Caco-2 (cell line): ENCODE results near the gene IPO11. TPM values are rescaled to one million over a fixed set of nuclear protein-coding genes. Genes with fewer than 3 reads are reported as not detected.

Experiments
- BruUV-seq: library from RNA; stranded (reverse); fragments of 400-500 nt; replicated peaks from 2 replicates; lab custom pipeline; 2021; lab: Mats Ljungman, UMichigan
- CTCF ChIA-PET: fragments of 300-600 bp; sonication (Branson Sonifier 250); formaldehyde crosslinking; loops from one replicate; lab custom pipeline; 2022; ENCODE audit warnings: antibody characterized with exemption; lab: Charles Lee
- POLR2A ChIA-PET: fragments of 300-600 bp; sonication (Branson Sonifier 250); formaldehyde crosslinking; loops from one replicate; lab custom pipeline; 2022; ENCODE audit warnings: antibody characterized with exemption; lab: Charles Lee
- DNase-seq, 2 experiments: peaks; one replicate each; pipeline versions ENCODE4 v3.0.0 to v3.0.0-alpha.2; 2020 to 2022
- H3K27me3 ChIP-seq: replicated peaks from 2 replicates; pipeline ENCODE4 v1.6.0; 2011; ENCODE audit warnings: low read length; ENCODE audit not compliant: control insufficient read depth, insufficient read depth
- H3K36me3 ChIP-seq: 2 replicates; pipeline ENCODE4 v1.5.1; 2011; ENCODE audit warnings: low read length; ENCODE audit not compliant: control insufficient read depth, insufficient read depth
- H3K4me1 ChIP-seq: fragments of 250-450 bp; sonication (Bioruptor Pico); 2 replicates; pipeline ENCODE4 v1.5.1; 2020; ENCODE audit warnings: mild to moderate bottlenecking
- H3K4me3 ChIP-seq: 2 replicates; pipeline ENCODE4 v1.5.1; 2011; ENCODE audit warnings: low read depth, mild to moderate bottlenecking, control low read depth, low read length
- H3K9me3 ChIP-seq: fragments of 250-450 bp; sonication (Bioruptor Pico); 2 replicates; pipeline ENCODE4 v1.5.1; 2020; ENCODE audit warnings: mild to moderate bottlenecking, moderate library complexity
- H3K27ac Mint-ChIP-seq: one replicate; pipeline ENCODE4 v1.8.0; 2022; ENCODE audit warnings: mixed read lengths; ENCODE audit not compliant: unreplicated experiment
- H3K27me3 Mint-ChIP-seq: one replicate; pipeline ENCODE4 v1.8.0; 2022; ENCODE audit warnings: mixed read lengths; ENCODE audit not compliant: insufficient read depth, unreplicated experiment
- H3K36me3 Mint-ChIP-seq: one replicate; pipeline ENCODE4 v1.8.0; 2022; ENCODE audit warnings: mild to moderate bottlenecking, mixed read lengths; ENCODE audit not compliant: insufficient read depth, unreplicated experiment
- H3K4me1 Mint-ChIP-seq: one replicate; pipeline ENCODE4 v1.8.0; 2022; ENCODE audit warnings: low read depth, mixed read lengths; ENCODE audit not compliant: unreplicated experiment
- H3K4me3 Mint-ChIP-seq: one replicate; pipeline ENCODE4 v1.8.0; 2022; ENCODE audit warnings: mild to moderate bottlenecking, moderate library complexity, mixed read lengths; ENCODE audit not compliant: unreplicated experiment
- H3K9me3 Mint-ChIP-seq: one replicate; pipeline ENCODE4 v1.8.0; 2022; ENCODE audit warnings: mixed read lengths; ENCODE audit not compliant: unreplicated experiment
- intact Hi-C: fragments of 100-400 bp; cut with micrococcal nuclease; formaldehyde crosslinking; loops from one replicate; pipeline ENCODE4 v1.10.0; 2022; ENCODE audit not compliant: unreplicated experiment
- total RNA-seq: library from RNA; stranded (reverse); gene quantifications from 2 replicates; pipeline ENCODE4 v1.2.3, GENCODE V29; 2022
- TF ChIP-seq, protein P1 (sequence below), 2 experiments: fragments of 200-600 bp in 1 of 2; IDR thresholded peaks; 1 replicate in 1 of 2; 2 replicates in 1 of 2; pipeline versions ENCODE4 v1.5.1 to v1.8.0; 2011 to 2022; ENCODE audit warnings: antibody characterized with exemption in 1 of 2, control low read depth in 1 of 2, inconsistent platforms in 1 of 2, low read depth in 1 of 2, low read length in 1 of 2, mild to moderate bottlenecking in 1 of 2, moderate library complexity in 1 of 2; ENCODE audit not compliant: insufficient read depth in 1 of 2, severe bottlenecking in 1 of 2, unreplicated experiment in 1 of 2

The IPO11 gene
- total RNA-seq, 1 experiment from 2014 or later: 54.1 TPM

DNA sequence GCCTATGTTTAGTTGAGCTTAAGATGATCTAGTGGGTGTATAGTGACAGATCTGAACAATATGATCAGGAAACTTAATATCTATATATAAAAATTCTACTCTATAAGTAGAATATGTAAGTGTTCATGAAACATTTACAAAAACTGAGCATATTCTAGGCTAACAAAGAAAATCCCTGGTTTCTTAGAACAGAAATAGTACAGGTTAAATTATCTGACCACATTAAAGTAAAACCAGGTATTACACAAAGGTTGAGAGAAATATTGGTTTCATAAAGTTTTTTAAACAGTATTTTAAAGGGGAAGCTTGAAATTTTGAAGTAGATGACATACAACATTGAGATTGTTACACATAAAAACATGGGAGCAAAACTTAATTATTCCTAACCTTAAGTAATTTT is 205.4 kb downstream of the IPO11 start:
- Histone ChIP-seq H3K9me3 (0 out of 2 replicates have a peak, but pooled peaks cover 2% of the 10 kb centered on the region), H3K4me3 (no peak overlapping the region), H3K36me3 (no peaks in the 10 kb centered on the region), H3K4me1 (no peaks in the 10 kb centered on the region), H3K27me3 (no peaks in the 10 kb centered on the region)
- no TSS peak for BruUV-seq
- Mint-ChIP-seq H3K27ac (no peak overlapping the region), H3K27me3 (no peaks in the 10 kb centered on the region), H3K4me1 (peaks cover 7% of the 10 kb centered on the region), H3K9me3 (no peaks in the 10 kb centered on the region), H3K4me3 (no peak overlapping the region), H3K36me3 (peaks cover 10% of the 10 kb centered on the region)
- POLR2A ChIA-PET: no interaction called here
- intact Hi-C loops: no loop called here
- CTCF ChIA-PET: no interaction called here
- TF ChIP-seq, protein P1, sequence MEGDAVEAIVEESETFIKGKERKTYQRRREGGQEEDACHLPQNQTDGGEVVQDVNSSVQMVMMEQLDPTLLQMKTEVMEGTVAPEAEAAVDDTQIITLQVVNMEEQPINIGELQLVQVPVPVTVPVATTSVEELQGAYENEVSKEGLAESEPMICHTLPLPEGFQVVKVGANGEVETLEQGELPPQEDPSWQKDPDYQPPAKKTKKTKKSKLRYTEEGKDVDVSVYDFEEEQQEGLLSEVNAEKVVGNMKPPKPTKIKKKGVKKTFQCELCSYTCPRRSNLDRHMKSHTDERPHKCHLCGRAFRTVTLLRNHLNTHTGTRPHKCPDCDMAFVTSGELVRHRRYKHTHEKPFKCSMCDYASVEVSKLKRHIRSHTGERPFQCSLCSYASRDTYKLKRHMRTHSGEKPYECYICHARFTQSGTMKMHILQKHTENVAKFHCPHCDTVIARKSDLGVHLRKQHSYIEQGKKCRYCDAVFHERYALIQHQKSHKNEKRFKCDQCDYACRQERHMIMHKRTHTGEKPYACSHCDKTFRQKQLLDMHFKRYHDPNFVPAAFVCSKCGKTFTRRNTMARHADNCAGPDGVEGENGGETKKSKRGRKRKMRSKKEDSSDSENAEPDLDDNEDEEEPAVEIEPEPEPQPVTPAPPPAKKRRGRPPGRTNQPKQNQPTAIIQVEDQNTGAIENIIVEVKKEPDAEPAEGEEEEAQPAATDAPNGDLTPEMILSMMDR (IDR thresholded peaks at IDR 0.05; ENCODE audit: insufficient read depth in 1 of 2, low read depth in 1 of 2, low read length in 1 of 2, severe bottlenecking in 1 of 2, unreplicated experiment in 1 of 2): no peak
- no peak for DNase-seq

DNA sequence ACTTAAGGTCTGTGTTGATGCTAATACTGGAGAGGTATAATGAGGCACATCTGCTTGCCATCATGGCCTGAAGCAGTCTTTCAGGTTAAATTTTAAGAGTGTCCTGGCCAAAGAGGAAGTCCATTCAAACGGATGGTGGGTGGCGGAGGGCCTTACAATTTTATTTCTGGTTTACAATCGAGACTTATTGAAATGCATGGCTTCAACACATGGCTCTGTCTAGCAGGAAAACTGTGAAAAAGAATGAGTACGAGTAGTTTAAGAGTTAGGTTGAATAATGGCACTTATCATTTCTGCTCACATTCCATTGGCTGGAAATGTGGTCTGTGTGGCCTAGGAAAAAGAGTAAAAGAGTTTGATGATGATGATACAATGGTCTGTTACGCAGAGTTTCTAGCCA is 208.2 kb downstream of the IPO11 start:
- no TSS peak for BruUV-seq
- POLR2A ChIA-PET: no interaction called here
- intact Hi-C loops: no loop called here
- Histone ChIP-seq H3K4me1 (peaks cover 6% of the 10 kb centered on the region; the same call in 1 of the 2 replicates), H3K27me3 (no peaks in the 10 kb centered on the region), H3K36me3 (no peaks in the 10 kb centered on the region), H3K4me3 (no peak overlapping the region), H3K9me3 (0 out of 2 replicates have a peak, but pooled peaks cover 2% of the 10 kb centered on the region)
- Mint-ChIP-seq H3K27me3 (no peaks in the 10 kb centered on the region), H3K9me3 (no peaks in the 10 kb centered on the region), H3K4me3 (no peak overlapping the region), H3K36me3 (no peaks in the 10 kb centered on the region), H3K4me1 (peaks cover 7% of the 10 kb centered on the region), H3K27ac (peak overlapping the region; percentile 12)
- DNase-seq: no peak
- TF ChIP-seq, protein P1 (IDR thresholded peaks at IDR 0.05; ENCODE audit: insufficient read depth in 1 of 2, low read depth in 1 of 2, low read length in 1 of 2, severe bottlenecking in 1 of 2, unreplicated experiment in 1 of 2): no peak
- CTCF ChIA-PET: no interaction called here

DNA sequence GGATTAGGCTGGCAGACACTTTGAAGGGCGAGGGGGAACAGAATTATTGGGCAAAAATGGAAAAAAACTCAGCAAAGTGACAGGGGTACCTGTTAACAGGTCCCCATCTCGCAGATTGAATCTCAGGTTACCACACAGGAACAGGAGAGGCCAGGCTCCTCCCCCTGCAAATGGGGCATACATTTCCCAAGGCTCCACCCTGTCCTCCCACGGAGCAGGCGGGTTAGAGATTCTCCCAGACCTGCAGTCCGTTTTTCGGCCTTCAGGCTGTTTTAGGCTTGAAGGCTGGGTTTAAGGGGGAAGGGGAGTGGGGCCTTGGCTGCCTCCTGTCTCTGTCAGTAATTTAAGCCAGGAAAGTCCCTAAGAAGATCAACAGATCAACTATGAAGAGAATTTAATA is 208.7 kb downstream of the IPO11 start:
- H3K4me3 Mint-ChIP-seq: no peak overlapping the region
- ChIA-PET POLR2A (no interaction called here), CTCF (no interaction called here)

More for the DNA sequence above, 208.7 kb downstream of the IPO11 start:
- Mint-ChIP-seq H3K4me1 (peaks cover 7% of the 10 kb centered on the region), H3K36me3 (no peaks in the 10 kb centered on the region), H3K27me3 (no peaks in the 10 kb centered on the region), H3K27ac (peak overlapping the region; percentile 12), H3K9me3 (no peaks in the 10 kb centered on the region)
- no peaks in the 10 kb centered on the region for H3K27me3 ChIP-seq
- peak in 1 of 2 experiments; percentile 13 for DNase-seq
- intact Hi-C loops: no loop called here
- 0 out of 2 replicates have a peak, but pooled peaks cover 2% of the 10 kb centered on the region for H3K9me3 ChIP-seq
- H3K36me3 ChIP-seq: no peaks in the 10 kb centered on the region
- TF ChIP-seq, protein P1 (IDR thresholded peaks at IDR 0.05; ENCODE audit: insufficient read depth in 1 of 2, low read depth in 1 of 2, low read length in 1 of 2, severe bottlenecking in 1 of 2, unreplicated experiment in 1 of 2): no peak
- peaks cover 6% of the 10 kb centered on the region; the same call in 1 of the 2 replicates for H3K4me1 ChIP-seq
- no TSS peak for BruUV-seq
- H3K4me3 ChIP-seq: no peak overlapping the region
